BE2C (cell line): ENCODE measurements around the gene SLPI. TPM values are rescaled to one million over a fixed set of nuclear protein-coding genes. Genes with fewer than 3 reads are reported as not detected.

Experiments
- DNase-seq: peaks from one replicate; pipeline ENCODE4 v3.0.0-alpha.2; 2020
- H3K27me3 ChIP-seq: fragments of 250-450 bp; sonication (Bioruptor Pico); 2 replicates; pipeline ENCODE4 v1.5.1; 2020; ENCODE audit warnings: mild to moderate bottlenecking
- H3K36me3 ChIP-seq: fragments of 250-450 bp; sonication (Bioruptor Pico); 2 replicates; pipeline ENCODE4 v1.5.1; 2020; ENCODE audit warnings: mild to moderate bottlenecking
- H3K4me1 ChIP-seq: fragments of 250-450 bp; sonication (Bioruptor Pico); 2 replicates; pipeline ENCODE4 v1.5.1; 2020
- H3K4me3 ChIP-seq: 2 replicates; pipeline ENCODE4 v1.5.1; 2011; ENCODE audit warnings: low read depth, low read length
- H3K9me3 ChIP-seq: fragments of 250-450 bp; sonication (Bioruptor Pico); 2 replicates; pipeline ENCODE4 v1.5.1; 2020
- CTCF ChIP-seq: IDR thresholded peaks from 2 replicates; pipeline ENCODE4 v1.5.1; 2012; ENCODE audit warnings: mild to moderate bottlenecking, low read depth, low read length
- polyA plus RNA-seq: library from polyadenylated mRNA; unstranded; fragments of >200 nt; gene quantifications from one replicate; pipeline ENCODE4 v1.2.1, GENCODE V29; 2012; ENCODE audit warnings: low read depth, missing spikeins; ENCODE audit not compliant: insufficient read length, insufficient read depth

Gene SLPI
- polyA plus RNA-seq, result not detected

GRCh38 chr20:45254383-45255262 is at the start of gene SLPI:
Gene SLPI (minus strand): TSS chr20:45254564. CDS start chr20:45254543, 21 bp downstream.
- Histone ChIP-seq H3K4me1 (no peaks in the 10 kb centered on the region), H3K4me3 (no peak within 1 kb of the TSS), H3K27me3 (peaks cover 21% of the 10 kb centered on the region), H3K9me3 (no peaks in the 10 kb centered on the region), H3K36me3 (no peaks in the 10 kb centered on the region)
- no peak for DNase-seq
- no peak for TF ChIP-seq CTCF

- no peaks in the 10 kb centered on the region for H3K9me3 ChIP-seq
- H3K36me3 ChIP-seq, result no peaks in the 10 kb centered on the region
- TF ChIP-seq CTCF, result no peak
- H3K4me1 ChIP-seq, result no peaks in the 10 kb centered on the region
- no peak overlapping the region for H3K4me3 ChIP-seq
- H3K27me3 ChIP-seq, result no peaks in the 10 kb centered on the region
- no peak for DNase-seq
These were observed 49.5 kb upstream of the SLPI start for GRCh38 chr20:45303586-45304463.

GRCh38 chr20:45301824-45302271 is 47.5 kb upstream of the SLPI start:
- H3K4me1 ChIP-seq, result no peaks in the 10 kb centered on the region
- TF ChIP-seq CTCF, result no peak

GRCh38 chr20:45300961-45301360 is 46.6 kb upstream of the SLPI start:
- TF ChIP-seq CTCF, result peak; percentile 70
- no peaks in the 10 kb centered on the region for H3K27me3 ChIP-seq
- no peaks in the 10 kb centered on the region for H3K36me3 ChIP-seq
- no peaks in the 10 kb centered on the region for H3K9me3 ChIP-seq
- peak; percentile 74 for DNase-seq
- no peak overlapping the region for H3K4me3 ChIP-seq
- no peaks in the 10 kb centered on the region for H3K4me1 ChIP-seq

More at GRCh38 chr20:45301824-45302271, 47.5 kb upstream of the SLPI start:
- Histone ChIP-seq H3K9me3 (no peaks in the 10 kb centered on the region), H3K4me3 (no peak overlapping the region), H3K36me3 (no peaks in the 10 kb centered on the region), H3K27me3 (no peaks in the 10 kb centered on the region)
- no peak for DNase-seq

- no peak for TF ChIP-seq CTCF
- Histone ChIP-seq H3K27me3 (no peaks in the 10 kb centered on the region), H3K9me3 (no peaks in the 10 kb centered on the region), H3K4me3 (no peak overlapping the region), H3K36me3 (no peaks in the 10 kb centered on the region), H3K4me1 (no peaks in the 10 kb centered on the region)
- no peak for DNase-seq
These were observed 45.4 kb upstream of the SLPI start for GRCh38 chr20:45299786-45300185.
